ENCODE results near the gene APELA.

DNA sequence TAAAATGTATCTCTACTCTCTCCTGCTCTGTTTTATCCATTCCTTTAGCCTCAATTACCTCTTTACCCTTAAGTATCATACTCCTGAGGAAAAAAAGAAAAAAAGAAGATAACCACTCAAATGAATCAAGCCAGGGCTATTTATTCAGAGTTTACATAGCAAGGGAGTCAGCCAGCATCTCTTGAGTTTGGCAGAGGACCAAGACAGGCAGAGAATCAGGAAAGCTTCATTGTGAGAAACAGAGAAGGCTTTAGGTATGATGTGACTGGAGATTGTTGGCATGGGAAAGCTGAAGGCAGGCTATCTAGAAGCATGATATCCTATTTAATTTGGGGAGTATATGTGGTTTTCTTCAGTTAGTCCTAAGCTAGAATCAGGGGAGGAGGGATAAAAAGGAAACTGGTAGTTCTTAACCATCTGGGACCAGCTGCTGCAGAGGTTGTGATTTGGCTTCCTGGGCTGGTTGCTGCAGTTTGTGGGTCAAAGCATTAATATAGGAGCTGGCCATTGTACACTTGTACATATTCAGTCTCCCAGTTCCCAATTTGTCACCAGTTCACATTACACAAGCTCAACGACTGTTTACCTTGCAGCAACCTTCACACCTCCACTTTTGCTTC lies 11.2 kb downstream of the APELA start:
- TF ChIP-seq, protein P1, sequence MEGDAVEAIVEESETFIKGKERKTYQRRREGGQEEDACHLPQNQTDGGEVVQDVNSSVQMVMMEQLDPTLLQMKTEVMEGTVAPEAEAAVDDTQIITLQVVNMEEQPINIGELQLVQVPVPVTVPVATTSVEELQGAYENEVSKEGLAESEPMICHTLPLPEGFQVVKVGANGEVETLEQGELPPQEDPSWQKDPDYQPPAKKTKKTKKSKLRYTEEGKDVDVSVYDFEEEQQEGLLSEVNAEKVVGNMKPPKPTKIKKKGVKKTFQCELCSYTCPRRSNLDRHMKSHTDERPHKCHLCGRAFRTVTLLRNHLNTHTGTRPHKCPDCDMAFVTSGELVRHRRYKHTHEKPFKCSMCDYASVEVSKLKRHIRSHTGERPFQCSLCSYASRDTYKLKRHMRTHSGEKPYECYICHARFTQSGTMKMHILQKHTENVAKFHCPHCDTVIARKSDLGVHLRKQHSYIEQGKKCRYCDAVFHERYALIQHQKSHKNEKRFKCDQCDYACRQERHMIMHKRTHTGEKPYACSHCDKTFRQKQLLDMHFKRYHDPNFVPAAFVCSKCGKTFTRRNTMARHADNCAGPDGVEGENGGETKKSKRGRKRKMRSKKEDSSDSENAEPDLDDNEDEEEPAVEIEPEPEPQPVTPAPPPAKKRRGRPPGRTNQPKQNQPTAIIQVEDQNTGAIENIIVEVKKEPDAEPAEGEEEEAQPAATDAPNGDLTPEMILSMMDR (conservative IDR thresholded peaks at IDR 0.05) = no peak
- TF ChIP-seq ZFX (IDR thresholded peaks at IDR 0.05) = no peak
